GM21390 (cell line): ENCODE measurements around the gene SUSD2.
"Not testable (repeated sequence)": the region's sequence is repeated elsewhere in the genome, so short reads cannot be mapped to it uniquely, and the experiment has no call there.

Experiments used
- ATAC-seq: cut with Tn5 transposase; IDR thresholded peaks from one replicate; pipeline ENCODE4 v1.9.1; 2021; ENCODE audit not compliant: unreplicated experiment

SUSD2 gene

DNA sequence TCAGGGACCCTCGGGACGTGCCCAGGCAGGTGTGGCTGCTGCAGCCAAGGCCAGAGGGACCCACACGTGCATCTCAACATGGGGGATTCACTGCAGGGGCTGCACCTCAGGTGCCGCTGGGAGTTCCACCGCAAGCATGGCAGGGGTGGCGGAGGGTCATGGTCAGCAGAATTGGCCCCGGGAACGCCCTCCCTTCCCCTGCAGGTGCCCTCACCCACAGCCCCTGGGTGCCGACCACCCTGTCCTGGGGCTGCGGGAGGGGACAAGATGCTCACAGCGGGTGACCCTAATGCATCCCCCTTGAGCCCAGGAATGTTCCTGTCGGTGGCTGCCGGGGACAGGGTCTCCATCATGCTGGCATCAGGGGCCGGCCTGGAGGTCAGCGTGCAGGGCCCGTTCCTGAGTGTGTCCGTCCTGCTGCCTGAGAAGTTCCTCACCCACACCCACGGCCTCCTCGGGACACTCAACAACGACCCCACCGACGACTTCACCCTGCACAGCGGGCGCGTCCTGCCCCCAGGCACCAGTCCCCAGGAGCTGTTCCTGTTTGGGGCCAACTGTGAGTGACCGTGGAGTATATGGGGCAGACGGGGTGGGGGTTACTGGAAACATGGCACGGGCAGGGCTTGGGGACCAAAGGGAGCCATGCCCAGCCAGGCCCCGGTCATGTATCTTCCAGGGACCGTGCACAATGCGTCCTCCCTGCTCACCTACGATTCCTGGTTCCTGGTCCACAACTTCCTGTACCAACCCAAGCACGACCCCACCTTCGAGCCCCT lies 5.8 kb downstream of the SUSD2 start:
- ATAC-seq, result no peak

GRCh38 chr22:24187731-24188644 lies 6.7 kb downstream of the SUSD2 start:
- no peak for ATAC-seq

DNA sequence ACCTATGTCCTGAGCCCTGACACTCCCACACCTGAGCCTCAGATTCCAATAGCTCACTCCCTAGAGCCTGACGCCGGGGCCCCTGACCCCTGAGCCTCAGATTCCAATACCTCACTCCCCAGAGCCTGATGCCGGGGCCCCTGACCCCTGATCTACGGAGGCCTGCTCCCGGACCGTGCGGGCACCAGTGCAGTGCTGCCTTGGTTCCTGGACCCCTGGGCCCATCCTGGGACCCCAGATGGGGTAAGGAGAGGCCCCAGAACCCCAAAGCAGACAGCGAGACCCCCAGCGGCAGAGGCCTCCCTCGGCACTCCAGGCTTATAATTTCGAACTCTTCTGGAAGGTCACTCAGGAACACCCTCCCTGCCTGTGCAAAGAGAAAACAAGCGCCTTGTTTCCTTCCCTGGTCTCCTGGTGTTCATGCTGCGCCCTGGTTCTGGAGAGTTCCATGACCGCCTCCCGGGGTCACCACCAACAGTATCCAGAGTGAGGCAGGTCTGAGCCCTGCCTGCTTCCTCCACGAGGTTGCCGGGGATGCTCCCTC lies 7.5 kb downstream of the SUSD2 start:
- ATAC-seq, result no peak

GRCh38 chr22:24189249-24190158 lies 8.2 kb downstream of the SUSD2 start:
- no peak for ATAC-seq

GRCh38 chr22:24190159-24190540 lies 8.9 kb downstream of the SUSD2 start:
- no peak for ATAC-seq

DNA sequence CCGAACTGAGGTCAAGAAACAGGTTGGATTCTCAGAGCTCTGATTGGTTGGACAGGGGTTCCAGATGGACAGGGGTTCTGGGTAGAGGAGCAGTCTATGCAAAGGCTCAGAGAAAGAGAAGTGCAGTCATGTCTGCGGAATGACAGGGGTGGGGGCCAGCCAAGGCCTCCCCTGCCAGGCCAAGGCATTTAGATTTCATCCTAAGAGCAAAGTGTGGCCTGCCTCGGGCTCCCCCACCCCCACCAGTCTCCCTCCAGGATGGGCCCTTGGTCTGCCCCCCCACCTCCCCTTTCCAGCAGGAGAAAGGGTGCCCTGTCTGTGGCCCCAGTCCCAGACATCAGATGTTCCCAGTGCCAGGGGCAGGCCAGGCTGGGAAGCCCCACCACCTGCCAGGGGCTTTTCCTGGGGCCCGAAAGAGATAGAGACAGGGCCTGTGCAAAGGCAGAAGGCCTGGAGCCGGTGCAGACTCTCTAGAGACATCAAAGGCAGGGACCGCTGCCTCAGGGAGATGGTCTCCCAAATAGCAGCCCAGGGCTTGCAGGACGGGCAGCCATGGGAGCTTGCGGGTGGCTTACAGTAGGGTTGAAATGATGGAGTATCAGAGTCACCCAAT lies 9.4 kb downstream of the SUSD2 start:
- no peak for ATAC-seq

- no peak for ATAC-seq
Measured at GRCh38 chr22:24191381-24191841, 10.1 kb downstream of the SUSD2 start.

- no peak for ATAC-seq
Measured at GRCh38 chr22:24191893-24192292, 10.6 kb downstream of the SUSD2 start.

GRCh38 chr22:24198682-24199052 lies 17.4 kb downstream of the SUSD2 start:
- ATAC-seq, result no peak

DNA sequence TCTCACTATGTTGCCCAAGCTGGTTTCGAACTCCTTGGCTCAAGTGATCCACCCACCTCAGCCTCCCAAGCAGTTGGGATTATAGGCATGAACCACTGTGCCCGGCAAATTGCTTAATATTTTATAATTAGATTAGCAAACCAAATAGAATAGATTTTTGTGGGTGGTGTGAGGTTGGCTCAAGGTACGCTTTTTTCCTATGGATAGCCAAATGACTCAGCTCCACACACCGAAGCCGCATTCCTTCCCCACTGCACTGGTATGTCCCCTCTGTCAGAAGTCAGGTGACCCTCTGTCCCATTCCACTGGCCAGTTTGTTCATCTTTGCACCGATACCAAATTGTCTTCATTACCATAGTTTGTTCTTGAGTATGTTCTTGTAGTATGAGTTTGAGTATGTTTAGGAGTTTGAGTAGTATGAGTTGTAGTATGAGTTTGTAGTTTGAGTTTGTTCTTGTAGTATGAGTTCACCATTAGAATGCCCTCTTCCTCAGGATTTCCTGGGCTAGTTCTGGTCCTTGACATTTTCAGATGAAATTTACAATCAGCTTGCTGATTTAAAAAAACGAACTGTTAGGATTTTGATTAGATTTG lies 19.4 kb downstream of the SUSD2 start:
- no peak for ATAC-seq

DNA sequence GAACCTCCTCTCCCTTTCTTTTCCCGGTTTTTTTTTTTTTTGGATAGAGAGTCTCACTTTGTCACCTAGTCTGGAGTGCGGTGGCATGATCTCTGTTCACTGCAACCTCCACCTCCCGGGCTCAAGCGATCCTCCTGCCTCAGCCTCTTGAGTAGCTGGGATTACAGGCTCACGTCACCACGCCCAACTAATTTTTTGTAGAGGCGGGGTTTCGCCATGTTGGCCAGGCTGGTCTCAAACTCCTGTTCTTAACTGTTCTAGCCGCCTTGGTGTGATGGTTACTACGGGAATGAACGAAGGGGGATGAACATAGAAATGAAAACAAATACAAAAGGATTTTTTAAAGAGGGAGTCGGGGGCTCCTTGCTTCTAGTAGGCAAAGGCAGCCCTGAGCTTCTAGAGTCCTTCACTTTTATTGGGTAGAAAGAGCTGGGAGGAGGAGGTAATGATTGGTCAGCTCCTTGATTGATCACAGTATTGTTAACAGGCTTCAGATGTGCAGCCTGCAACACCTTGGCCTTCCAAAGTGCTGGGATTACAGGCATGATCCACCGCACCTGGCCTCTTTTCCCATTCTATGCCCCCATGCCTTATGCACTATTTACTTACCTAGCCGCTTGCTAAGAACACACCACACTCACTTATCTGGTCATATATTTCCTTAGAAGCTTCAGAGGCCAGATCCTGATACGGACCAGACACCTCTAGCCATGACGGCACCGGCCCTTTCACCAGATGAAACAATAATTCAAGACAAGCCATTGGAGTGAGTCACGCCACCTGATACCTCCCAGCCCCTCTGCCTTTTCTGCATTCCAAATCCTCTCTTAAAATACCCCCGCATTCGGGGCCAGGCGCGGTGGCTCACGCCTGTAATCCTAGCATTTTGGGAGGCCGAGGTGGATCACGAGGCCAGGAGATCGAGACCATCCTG lies 20.7 kb downstream of the SUSD2 start:
- ATAC-seq, result no peak

GRCh38 chr22:24203856-24204255 lies 22.6 kb downstream of the SUSD2 start:
- ATAC-seq, result not testable (repeated sequence)

- no peak for ATAC-seq
Measured at GRCh38 chr22:24205438-24206195, 24.3 kb downstream of the SUSD2 start.

GRCh38 chr22:24206460-24207263 lies 25.4 kb downstream of the SUSD2 start:
- not testable (repeated sequence) for ATAC-seq

DNA sequence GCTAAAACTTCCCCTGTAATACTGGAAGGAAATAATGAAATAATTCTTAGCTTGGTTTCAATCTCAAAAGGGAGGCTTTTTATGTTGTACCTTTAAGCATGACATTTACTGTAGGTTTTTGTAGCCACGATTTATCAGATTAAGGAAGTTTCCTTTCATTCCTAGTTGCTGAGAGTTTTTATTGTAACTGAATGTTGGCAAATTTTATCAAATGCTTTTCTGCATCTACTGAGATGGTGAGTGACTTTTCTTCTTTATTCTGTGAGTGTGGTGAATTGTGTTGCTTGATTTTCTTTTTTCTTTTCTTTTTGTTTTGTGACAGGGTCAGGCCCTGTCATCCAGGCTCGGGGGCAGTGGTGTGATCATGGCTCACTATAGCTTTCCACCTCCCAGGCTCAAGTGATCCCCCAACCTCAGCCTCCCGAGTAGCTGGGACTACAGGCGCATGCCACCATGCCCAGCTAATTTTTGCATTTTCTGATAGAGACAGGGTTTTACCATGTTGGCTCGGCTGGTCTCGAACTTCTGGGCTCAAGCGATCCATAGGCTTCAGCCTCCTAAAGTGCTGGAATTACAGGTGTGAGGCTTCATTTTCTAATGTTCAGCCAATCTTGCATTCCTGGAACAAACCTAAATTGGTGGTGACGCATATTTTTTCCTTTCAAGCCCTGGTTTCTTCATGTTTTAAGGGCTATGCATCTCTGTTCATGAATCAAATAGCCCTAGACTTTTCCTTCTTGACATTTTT lies 26.2 kb downstream of the SUSD2 start:
- ATAC-seq, result no peak

- no peak for ATAC-seq
Measured at GRCh38 chr22:24208012-24208749, 26.9 kb downstream of the SUSD2 start.
